OCI-LY7 (cell line): Measurements from ENCODE around the gene TSSK6. TPM values are rescaled to one million over a fixed set of nuclear protein-coding genes. Genes with fewer than 3 reads are reported as not detected.

Experiments used
- BruUV-seq: library from RNA; stranded (reverse); fragments of 400-500 nt; replicated peaks from 2 replicates; lab custom pipeline; 2021; lab: Mats Ljungman, UMichigan
- CTCF ChIA-PET: fragments of 300-600 bp; sonication (Branson Sonifier 250); formaldehyde crosslinking; loops from one replicate; lab custom pipeline; 2022; ENCODE audit warnings: antibody characterized with exemption; ENCODE audit not compliant: unreplicated experiment; lab: Charles Lee
- POLR2A ChIA-PET: fragments of 300-600 bp; sonication (Branson Sonifier 250); formaldehyde crosslinking; loops from one replicate; lab custom pipeline; 2022; ENCODE audit warnings: antibody characterized with exemption; lab: Charles Lee
- DNase-seq: peaks from one replicate; pipeline ENCODE4 v3.0.0-alpha.2; 2015; ENCODE audit warnings: low spot score
- H2AFZ ChIP-seq: fragments of 200-600 bp; sonication (generic), shearing (Covaris generic); 2 replicates; pipeline ENCODE4 v1.6.1; 2014; ENCODE audit warnings: mild to moderate bottlenecking, antibody characterized with exemption, low read length, moderate library complexity
- H3K27ac ChIP-seq: fragments of 200-600 bp; sonication (generic); 2 replicates; pipeline ENCODE4 v1.5.1; 2014; ENCODE audit warnings: mixed run types, low read depth, mild to moderate bottlenecking, moderate library complexity, low read length, inconsistent platforms; ENCODE audit not compliant: poor library complexity, severe bottlenecking
- H3K36me3 ChIP-seq: fragments of 200-600 bp; sonication (generic); 2 replicates; pipeline ENCODE4 v1.6.1; 2014; ENCODE audit warnings: mild to moderate bottlenecking, antibody characterized with exemption, low read length, moderate library complexity, mixed read lengths; ENCODE audit not compliant: insufficient read depth
- H3K4me1 ChIP-seq: fragments of 200-600 bp; sonication (generic); 2 replicates; pipeline ENCODE4 v1.5.1; 2014; ENCODE audit warnings: mild to moderate bottlenecking, low read length; ENCODE audit not compliant: insufficient read depth, poor library complexity, severe bottlenecking
- H3K4me2 ChIP-seq: fragments of 200-600 bp; sonication (generic); 2 replicates; pipeline ENCODE4 v1.6.1; 2014; ENCODE audit warnings: mild to moderate bottlenecking, low read length
- H3K4me3 ChIP-seq: fragments of 200-600 bp; sonication (generic); 2 replicates; pipeline ENCODE4 v1.5.1; 2014; ENCODE audit warnings: mild to moderate bottlenecking, low read depth, low read length; ENCODE audit not compliant: poor library complexity, severe bottlenecking
- H3K79me2 ChIP-seq: fragments of 200-600 bp; sonication (generic); 2 replicates; pipeline ENCODE4 v1.6.1; 2016; ENCODE audit warnings: low read depth, mild to moderate bottlenecking, low read length, moderate library complexity, mixed read lengths; ENCODE audit not compliant: insufficient read depth
- H3K9me2 ChIP-seq: fragments of 200-600 bp; sonication (generic); 2 replicates; pipeline ENCODE4 v1.6.1; 2016; ENCODE audit warnings: mild to moderate bottlenecking, low read length, mixed read lengths; ENCODE audit not compliant: insufficient read depth
- H3K9me3 ChIP-seq: fragments of 200-600 bp; sonication (generic); 2 replicates; pipeline ENCODE4 v1.6.1; 2014; ENCODE audit warnings: mild to moderate bottlenecking, mixed run types, low read length, mixed read lengths
- H4K20me1 ChIP-seq: fragments of 200-600 bp; sonication (generic); 2 replicates; pipeline ENCODE4 v1.6.1; 2014; ENCODE audit warnings: mild to moderate bottlenecking, antibody characterized with exemption, low read length, moderate library complexity, mixed read lengths; ENCODE audit not compliant: insufficient read depth
- EZH2phosphoT487 ChIP-seq: fragments of 200-600 bp; sonication (generic); IDR thresholded peaks from 2 replicates; pipeline ENCODE4 v1.6.1; 2018; ENCODE audit warnings: low read depth, borderline replicate concordance, mild to moderate bottlenecking, mixed run types, antibody characterized with exemption, low read length, moderate library complexity, mixed read lengths
- intact Hi-C: fragments of 100-400 bp; cut with micrococcal nuclease; formaldehyde crosslinking; loops from one replicate; pipeline ENCODE4 v1.10.0; 2022; ENCODE audit not compliant: unreplicated experiment
- total RNA-seq, 2 experiments: library from RNA; depleted of rRNA in 1 of 2; stranded (reverse); fragments of >200 nt in 1 of 2; shearing (Covaris generic) in 1 of 2; gene quantifications; 2 replicates each; pipeline ENCODE4 v1.2.3, GENCODE V29; 2014 to 2022
- TF ChIP-seq, protein P1 (sequence below): fragments of 200-600 bp; sonication (generic); conservative IDR thresholded peaks from 2 replicates; pipeline ENCODE4 v1.5.1; 2014; ENCODE audit warnings: mild to moderate bottlenecking, antibody characterized with exemption, low read length, moderate library complexity, mixed read lengths

TSSK6 gene
- total RNA-seq, 2 experiments from 2014 or later: 6.4 to 10.5 TPM

DNA sequence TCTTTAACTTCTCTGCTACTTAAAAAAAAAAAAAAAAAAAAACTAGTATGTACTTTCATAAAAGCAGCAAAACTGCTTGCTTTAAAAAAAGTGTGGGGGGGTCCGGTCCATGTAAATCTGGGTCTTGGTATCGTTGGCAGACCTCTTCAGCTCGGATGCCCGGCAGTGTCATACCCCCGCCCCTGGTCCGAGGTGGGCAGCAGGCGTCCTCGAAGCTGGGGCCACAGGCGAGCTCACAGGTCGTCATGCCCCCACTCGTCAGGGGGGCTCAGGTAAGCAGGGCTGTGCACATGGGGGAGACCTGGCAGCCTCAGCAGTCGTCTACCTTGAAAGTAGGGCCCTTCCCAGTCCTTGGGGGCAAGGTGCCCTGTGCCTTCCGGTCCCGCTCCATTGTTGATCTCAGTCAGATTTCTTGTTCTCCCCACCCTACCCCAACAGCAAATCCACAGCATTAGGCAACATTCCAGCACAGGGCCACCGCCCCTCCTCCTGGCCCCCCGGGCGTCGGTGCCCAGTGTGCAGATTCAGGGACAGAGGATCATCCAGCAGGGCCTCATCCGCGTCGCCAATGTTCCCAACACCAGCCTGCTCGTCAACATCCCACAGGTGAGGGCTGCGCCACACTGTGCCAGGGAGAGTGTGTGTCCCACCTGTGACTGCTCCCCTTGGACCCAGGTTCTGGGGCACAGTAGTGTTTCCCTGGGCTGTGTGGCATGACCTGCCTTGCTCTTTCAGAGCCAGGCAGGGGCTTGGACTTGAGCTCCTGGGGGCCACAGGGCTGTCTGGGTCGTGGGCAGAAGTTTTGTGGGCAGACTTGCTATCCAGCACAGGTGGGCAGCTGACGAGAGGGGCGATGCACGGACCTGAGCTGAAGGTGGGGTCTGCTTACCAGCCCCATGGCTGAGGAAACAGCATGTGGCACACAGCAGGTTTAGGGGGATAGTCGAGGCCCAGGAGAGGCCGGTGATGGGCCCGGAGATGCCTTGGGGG is 19.4 kb downstream of the TSSK6 start:
- BruUV-seq: no TSS peak
- Histone ChIP-seq H3K9me2 (no peaks in the 10 kb centered on the region), H4K20me1 (no peaks in the 10 kb centered on the region), H3K4me3 (no peak overlapping the region), H3K4me2 (no peak overlapping the region), H2AFZ (no peak overlapping the region), H3K4me1 (no peaks in the 10 kb centered on the region), H3K9me3 (no peaks in the 10 kb centered on the region), H3K27ac (no peak overlapping the region), H3K79me2 (peaks cover 9% of the 10 kb centered on the region), H3K36me3 (peaks cover 94% of the 10 kb centered on the region)
- no peak for DNase-seq
- ChIA-PET CTCF (no interaction called here), POLR2A (interaction anchor here (0.6 kb wide), 1 partner anchor 122 kb away, joined by 3 read pairs; no protein-coding TSS in a partner anchor)
- TF ChIP-seq, protein P1, sequence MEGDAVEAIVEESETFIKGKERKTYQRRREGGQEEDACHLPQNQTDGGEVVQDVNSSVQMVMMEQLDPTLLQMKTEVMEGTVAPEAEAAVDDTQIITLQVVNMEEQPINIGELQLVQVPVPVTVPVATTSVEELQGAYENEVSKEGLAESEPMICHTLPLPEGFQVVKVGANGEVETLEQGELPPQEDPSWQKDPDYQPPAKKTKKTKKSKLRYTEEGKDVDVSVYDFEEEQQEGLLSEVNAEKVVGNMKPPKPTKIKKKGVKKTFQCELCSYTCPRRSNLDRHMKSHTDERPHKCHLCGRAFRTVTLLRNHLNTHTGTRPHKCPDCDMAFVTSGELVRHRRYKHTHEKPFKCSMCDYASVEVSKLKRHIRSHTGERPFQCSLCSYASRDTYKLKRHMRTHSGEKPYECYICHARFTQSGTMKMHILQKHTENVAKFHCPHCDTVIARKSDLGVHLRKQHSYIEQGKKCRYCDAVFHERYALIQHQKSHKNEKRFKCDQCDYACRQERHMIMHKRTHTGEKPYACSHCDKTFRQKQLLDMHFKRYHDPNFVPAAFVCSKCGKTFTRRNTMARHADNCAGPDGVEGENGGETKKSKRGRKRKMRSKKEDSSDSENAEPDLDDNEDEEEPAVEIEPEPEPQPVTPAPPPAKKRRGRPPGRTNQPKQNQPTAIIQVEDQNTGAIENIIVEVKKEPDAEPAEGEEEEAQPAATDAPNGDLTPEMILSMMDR: no peak
- TF ChIP-seq EZH2phosphoT487: no peak
- intact Hi-C loops: no loop called here

DNA sequence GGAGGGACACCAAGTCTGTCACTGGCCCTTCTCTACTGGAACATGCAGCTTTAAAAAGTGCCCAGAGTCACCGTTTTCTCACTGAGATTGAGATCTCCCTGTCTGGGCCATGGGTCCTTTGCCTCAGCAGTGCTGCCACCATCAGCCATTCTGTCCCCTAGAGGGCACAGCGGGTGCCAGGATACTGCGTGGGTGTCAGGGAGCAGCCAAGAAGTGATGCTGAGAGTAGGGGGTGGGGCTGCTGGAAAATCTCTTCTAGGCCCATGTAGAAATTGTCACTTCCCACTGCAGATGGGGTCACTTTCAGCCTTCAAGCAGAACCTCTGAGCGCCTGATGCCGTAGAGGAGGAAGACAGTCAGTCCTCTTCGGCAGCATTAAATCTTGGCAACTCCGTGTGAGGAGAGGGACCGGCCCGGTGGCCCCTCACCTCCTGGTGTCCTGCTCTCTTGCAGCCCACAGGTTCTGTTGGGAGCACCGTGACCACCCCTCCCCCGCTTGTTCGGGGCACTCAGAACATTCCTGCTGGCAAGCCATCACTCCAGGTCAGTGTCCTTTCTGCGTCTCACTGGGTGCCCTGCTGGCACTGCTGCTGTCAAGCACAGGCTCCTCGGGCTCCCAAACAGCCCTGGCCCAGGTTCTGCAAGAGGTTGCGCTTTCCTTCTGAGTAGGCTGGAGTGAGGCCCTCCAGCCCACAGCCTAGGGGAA is 21.4 kb downstream of the TSSK6 start:
- H3K9me3 ChIP-seq: no peaks in the 10 kb centered on the region
- no peak for TF ChIP-seq EZH2phosphoT487
- TF ChIP-seq, protein P1: no peak
- CTCF ChIA-PET: no interaction called here
- H3K4me1 ChIP-seq: peaks cover 18% of the 10 kb centered on the region
- POLR2A ChIA-PET: no interaction called here
- no peak overlapping the region for H3K4me2 ChIP-seq
- H4K20me1 ChIP-seq: 0 out of 2 replicates have a peak, but pooled peaks cover 3% of the 10 kb centered on the region
- H3K27ac ChIP-seq: no peak overlapping the region
- H3K9me2 ChIP-seq: no peaks in the 10 kb centered on the region
- no TSS peak for BruUV-seq
- no peak overlapping the region for H2AFZ ChIP-seq
- no peak for DNase-seq
- H3K79me2 ChIP-seq: peaks cover 19% of the 10 kb centered on the region
- intact Hi-C loops: loop anchor here (5.0 kb wide), 1 partner anchor 107 kb away; no protein-coding TSS in a partner anchor
- H3K4me3 ChIP-seq: no peak overlapping the region
- peaks cover 81% of the 10 kb centered on the region for H3K36me3 ChIP-seq
